Measurements from ENCODE around the gene MAP3K19.
A peak's percentile ranks its signal among the peaks of the same experiment; 100 is the strongest.

MAP3K19 gene

GRCh38 chr2:135030826-135031225 is 16.4 kb downstream of the MAP3K19 start:
- no peak overlapping the region for H4K8ac ChIP-seq (ENCODE audit: low read length)
- no peaks in the 10 kb centered on the region for H3K79me1 ChIP-seq (replicated peaks; ENCODE audit: low read length, poor library complexity, severe bottlenecking)
- no peak overlapping the region for H3K4me2 ChIP-seq (ENCODE audit: low read length, poor library complexity, severe bottlenecking)
- no peak overlapping the region for H2BK5ac ChIP-seq (ENCODE audit: low read depth, low read length, poor library complexity, severe bottlenecking)
- H3K4me1 ChIP-seq (ENCODE audit: control insufficient read depth, insufficient read depth, low read depth, low read length), result no peaks in the 10 kb centered on the region
- no peak overlapping the region for H2AK5ac ChIP-seq (ENCODE audit: low read length, severe bottlenecking)
- no peak overlapping the region for H2AFZ ChIP-seq (ENCODE audit: low read depth, low read length)
- H3K14ac ChIP-seq (ENCODE audit: low read length in 2 of 2), result no peak overlapping the region
- no peaks in the 10 kb centered on the region for H3K36me3 ChIP-seq (ENCODE audit: control insufficient read depth in 1 of 2, insufficient read depth in 2 of 2, low read depth in 1 of 2, low read length in 2 of 2)
- H3K9me3 ChIP-seq (ENCODE audit: control insufficient read depth, low read length), result no peaks in the 10 kb centered on the region
- H3K18ac ChIP-seq (ENCODE audit: low read depth in 1 of 2, low read length in 2 of 2), result no peak overlapping the region
- no peaks in the 10 kb centered on the region for H3K27me3 ChIP-seq (ENCODE audit: control insufficient read depth in 1 of 2, insufficient read depth in 1 of 2, low read length in 2 of 2)
- H3K27ac ChIP-seq (ENCODE audit: low read length, poor library complexity, severe bottlenecking), result no peak overlapping the region
- H3K9ac ChIP-seq (ENCODE audit: low read length), result no peak overlapping the region
- H2BK15ac ChIP-seq (ENCODE audit: low read depth, poor library complexity, severe bottlenecking), result no peak overlapping the region
- no peak overlapping the region for H3K23ac ChIP-seq (ENCODE audit: low read length in 2 of 2)
- no peak overlapping the region for H3K4me3 ChIP-seq (ENCODE audit: insufficient read depth in 1 of 2, low read depth in 1 of 2, low read length in 2 of 2)
- no peak overlapping the region for H2BK120ac ChIP-seq (ENCODE audit: low read depth, low read length)
- H3K4ac ChIP-seq (ENCODE audit: low read depth in 1 of 2, low read length in 2 of 2), result no peak overlapping the region
- peak; percentile 54 for DNase-seq
- H4K91ac ChIP-seq (ENCODE audit: low read length), result no peak overlapping the region
- no peak overlapping the region for H2BK12ac ChIP-seq (ENCODE audit: low read length in 2 of 2)
- WGBS, result 100% methylated on average over 1 of the region's 1 CpG

- Histone ChIP-seq H3K4me3 (ENCODE audit: insufficient read depth in 1 of 2, low read depth in 1 of 2, low read length in 2 of 2) (no peak overlapping the region), H3K4me2 (ENCODE audit: low read length, poor library complexity, severe bottlenecking) (no peak overlapping the region), H2BK5ac (ENCODE audit: low read depth, low read length, poor library complexity, severe bottlenecking) (no peak overlapping the region), H4K91ac (ENCODE audit: low read length) (no peak overlapping the region), H3K14ac (ENCODE audit: low read length in 2 of 2) (no peak overlapping the region), H3K18ac (ENCODE audit: low read depth in 1 of 2, low read length in 2 of 2) (no peak overlapping the region), H3K4me1 (ENCODE audit: control insufficient read depth, insufficient read depth, low read depth, low read length) (no peaks in the 10 kb centered on the region), H3K9ac (ENCODE audit: low read length) (no peak overlapping the region), H3K27me3 (ENCODE audit: control insufficient read depth in 1 of 2, insufficient read depth in 1 of 2, low read length in 2 of 2) (no peaks in the 10 kb centered on the region), H2BK120ac (ENCODE audit: low read depth, low read length) (no peak overlapping the region), H2AK5ac (ENCODE audit: low read length, severe bottlenecking) (no peak overlapping the region), H3K79me1 (replicated peaks; ENCODE audit: low read length, poor library complexity, severe bottlenecking) (no peaks in the 10 kb centered on the region), H2AFZ (ENCODE audit: low read depth, low read length) (no peak overlapping the region), H2BK15ac (ENCODE audit: low read depth, poor library complexity, severe bottlenecking) (no peak overlapping the region), H3K36me3 (ENCODE audit: control insufficient read depth in 1 of 2, insufficient read depth in 2 of 2, low read depth in 1 of 2, low read length in 2 of 2) (no peaks in the 10 kb centered on the region), H3K9me3 (ENCODE audit: control insufficient read depth, low read length) (no peaks in the 10 kb centered on the region), H3K23ac (ENCODE audit: low read length in 2 of 2) (no peak overlapping the region), H2BK12ac (ENCODE audit: low read length in 2 of 2) (no peak overlapping the region), H3K4ac (ENCODE audit: low read depth in 1 of 2, low read length in 2 of 2) (no peak overlapping the region), H4K8ac (ENCODE audit: low read length) (no peak overlapping the region), H3K27ac (ENCODE audit: low read length, poor library complexity, severe bottlenecking) (no peak overlapping the region)
- no peak for DNase-seq
- 20% methylated on average over 1 of the region's 2 CpGs for WGBS
These were observed 17.6 kb downstream of the MAP3K19 start for GRCh38 chr2:135029481-135030134.

GRCh38 chr2:135023886-135024485 is 23.3 kb downstream of the MAP3K19 start:
- no peak for DNase-seq
- Histone ChIP-seq H3K18ac (ENCODE audit: low read depth in 1 of 2, low read length in 2 of 2) (no peak overlapping the region), H3K4ac (ENCODE audit: low read depth in 1 of 2, low read length in 2 of 2) (no peak overlapping the region), H3K4me1 (ENCODE audit: control insufficient read depth, insufficient read depth, low read depth, low read length) (no peaks in the 10 kb centered on the region), H3K9ac (ENCODE audit: low read length) (no peak overlapping the region), H3K79me1 (replicated peaks; ENCODE audit: low read length, poor library complexity, severe bottlenecking) (no peaks in the 10 kb centered on the region), H2AFZ (ENCODE audit: low read depth, low read length) (no peak overlapping the region), H3K36me3 (ENCODE audit: control insufficient read depth in 1 of 2, insufficient read depth in 2 of 2, low read depth in 1 of 2, low read length in 2 of 2) (no peaks in the 10 kb centered on the region), H2BK12ac (ENCODE audit: low read length in 2 of 2) (no peak overlapping the region), H3K27ac (ENCODE audit: low read length, poor library complexity, severe bottlenecking) (no peak overlapping the region), H3K14ac (ENCODE audit: low read length in 2 of 2) (no peak overlapping the region), H2AK5ac (ENCODE audit: low read length, severe bottlenecking) (no peak overlapping the region), H3K9me3 (ENCODE audit: control insufficient read depth, low read length) (no peaks in the 10 kb centered on the region), H4K91ac (ENCODE audit: low read length) (no peak overlapping the region), H2BK15ac (ENCODE audit: low read depth, poor library complexity, severe bottlenecking) (no peak overlapping the region), H3K23ac (ENCODE audit: low read length in 2 of 2) (no peak overlapping the region), H3K27me3 (ENCODE audit: control insufficient read depth in 1 of 2, insufficient read depth in 1 of 2, low read length in 2 of 2) (peaks cover 0 to 3% of the 10 kb centered on the region in 2 experiments), H2BK5ac (ENCODE audit: low read depth, low read length, poor library complexity, severe bottlenecking) (no peak overlapping the region), H3K4me3 (ENCODE audit: insufficient read depth in 1 of 2, low read depth in 1 of 2, low read length in 2 of 2) (no peak overlapping the region), H4K8ac (ENCODE audit: low read length) (no peak overlapping the region), H3K4me2 (ENCODE audit: low read length, poor library complexity, severe bottlenecking) (no peak overlapping the region), H2BK120ac (ENCODE audit: low read depth, low read length) (no peak overlapping the region)
- 83% methylated on average over 5 of the region's 5 CpGs for WGBS

GRCh38 chr2:135022952-135023880 is 24.0 kb downstream of the MAP3K19 start:
- Histone ChIP-seq H3K9ac (ENCODE audit: low read length) (no peak overlapping the region), H3K18ac (ENCODE audit: low read depth in 1 of 2, low read length in 2 of 2) (no peak overlapping the region), H3K4me3 (ENCODE audit: insufficient read depth in 1 of 2, low read depth in 1 of 2, low read length in 2 of 2) (no peak overlapping the region), H2AFZ (ENCODE audit: low read depth, low read length) (no peak overlapping the region), H3K14ac (ENCODE audit: low read length in 2 of 2) (no peak overlapping the region), H3K4me1 (ENCODE audit: control insufficient read depth, insufficient read depth, low read depth, low read length) (no peaks in the 10 kb centered on the region), H2BK15ac (ENCODE audit: low read depth, poor library complexity, severe bottlenecking) (no peak overlapping the region), H2BK5ac (ENCODE audit: low read depth, low read length, poor library complexity, severe bottlenecking) (no peak overlapping the region), H3K23ac (ENCODE audit: low read length in 2 of 2) (no peak overlapping the region), H4K8ac (ENCODE audit: low read length) (no peak overlapping the region), H3K36me3 (ENCODE audit: control insufficient read depth in 1 of 2, insufficient read depth in 2 of 2, low read depth in 1 of 2, low read length in 2 of 2) (no peaks in the 10 kb centered on the region), H2BK12ac (ENCODE audit: low read length in 2 of 2) (no peak overlapping the region), H3K9me3 (ENCODE audit: control insufficient read depth, low read length) (no peaks in the 10 kb centered on the region), H2BK120ac (ENCODE audit: low read depth, low read length) (no peak overlapping the region), H3K79me1 (replicated peaks; ENCODE audit: low read length, poor library complexity, severe bottlenecking) (no peaks in the 10 kb centered on the region), H3K4me2 (ENCODE audit: low read length, poor library complexity, severe bottlenecking) (no peak overlapping the region), H4K91ac (ENCODE audit: low read length) (no peak overlapping the region), H3K27ac (ENCODE audit: low read length, poor library complexity, severe bottlenecking) (no peak overlapping the region), H3K27me3 (ENCODE audit: control insufficient read depth in 1 of 2, insufficient read depth in 1 of 2, low read length in 2 of 2) (peaks cover 0 to 3% of the 10 kb centered on the region in 2 experiments), H2AK5ac (ENCODE audit: low read length, severe bottlenecking) (no peak overlapping the region), H3K4ac (ENCODE audit: low read depth in 1 of 2, low read length in 2 of 2) (no peak overlapping the region)
- DNase-seq, result no peak
- 83% methylated on average over 9 of the region's 10 CpGs for WGBS
